ENCODE results near the gene SYNRG.
"Not testable (repeated sequence)": the region's sequence is repeated elsewhere in the genome, so short reads cannot be mapped to it uniquely, and the experiment has no call there.

The SYNRG gene

DNA sequence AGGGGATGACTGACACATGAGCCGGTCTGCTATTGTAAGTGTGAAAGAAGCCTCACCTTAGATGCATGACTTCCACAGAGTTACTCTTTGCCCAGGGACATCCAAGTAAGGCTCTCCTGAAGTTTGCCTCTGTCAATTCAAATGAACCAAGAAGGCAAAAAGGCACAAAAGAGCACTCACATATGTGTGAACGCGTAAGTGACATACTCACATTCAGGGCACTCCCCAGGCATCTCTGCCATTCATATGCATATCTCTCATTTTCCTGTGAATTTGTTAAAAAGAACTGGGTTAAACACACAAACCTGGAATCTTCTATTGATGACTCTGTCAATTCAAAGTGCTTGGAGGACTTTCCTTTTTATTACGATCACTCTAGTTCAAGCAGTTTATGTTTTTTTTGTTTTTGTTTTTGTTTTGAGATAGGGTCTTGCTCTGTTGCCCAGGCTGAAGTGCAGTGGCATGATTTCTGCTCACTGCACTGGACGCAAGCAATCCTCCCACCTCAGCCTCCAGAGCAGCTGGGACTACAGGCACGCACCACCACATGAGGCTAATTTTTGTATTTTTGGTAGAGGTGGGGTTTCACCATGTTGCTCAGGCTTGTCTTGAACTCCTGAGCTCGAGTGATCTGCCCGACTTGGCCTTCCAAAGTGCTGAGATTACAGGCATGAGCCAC, 70.1 kb downstream of the SYNRG start:
- no peak for DNase-seq (ENCODE audit: low read depth in 2 of 2)

DNA sequence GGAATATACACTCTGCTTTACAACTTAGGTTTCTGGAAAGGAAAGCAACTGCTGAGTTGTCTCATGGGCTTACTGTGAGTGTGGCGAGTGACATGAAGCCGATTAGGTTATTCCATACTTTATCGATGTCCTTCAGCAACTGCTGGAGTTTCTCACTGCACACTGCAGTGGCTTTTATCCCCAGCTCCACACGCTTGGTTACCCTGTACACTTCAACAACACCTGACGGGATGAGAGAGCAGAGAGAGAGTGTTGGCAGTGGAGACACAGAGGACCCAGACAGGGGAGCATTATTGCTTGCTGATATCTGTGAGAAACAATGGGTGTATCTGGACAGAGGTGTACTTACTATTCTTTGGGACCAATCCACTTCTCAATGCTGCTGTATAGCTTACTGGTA, 73.3 kb downstream of the SYNRG start:
- DNase-seq (ENCODE audit: low read depth in 2 of 2): no peak

DNA sequence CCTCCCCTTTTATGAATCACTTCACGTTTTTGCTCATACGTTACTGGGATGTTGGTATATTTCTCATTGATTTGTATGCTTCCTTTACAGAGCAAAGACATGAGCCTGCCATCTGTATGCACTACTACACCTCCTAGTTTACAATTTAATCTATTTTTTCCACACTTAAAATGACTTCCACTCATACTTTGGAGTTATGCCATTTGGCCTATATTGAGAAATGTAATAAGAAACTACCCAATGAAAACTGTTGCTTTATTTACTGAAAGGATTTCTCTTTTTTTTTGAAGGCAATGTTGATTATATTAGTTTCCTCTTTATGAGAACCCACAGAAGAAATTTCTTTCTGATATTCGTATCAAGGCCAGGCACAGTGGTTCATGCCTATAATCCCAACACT, 76.5 kb downstream of the SYNRG start:
- DNase-seq (ENCODE audit: low read depth in 2 of 2): no peak

DNA sequence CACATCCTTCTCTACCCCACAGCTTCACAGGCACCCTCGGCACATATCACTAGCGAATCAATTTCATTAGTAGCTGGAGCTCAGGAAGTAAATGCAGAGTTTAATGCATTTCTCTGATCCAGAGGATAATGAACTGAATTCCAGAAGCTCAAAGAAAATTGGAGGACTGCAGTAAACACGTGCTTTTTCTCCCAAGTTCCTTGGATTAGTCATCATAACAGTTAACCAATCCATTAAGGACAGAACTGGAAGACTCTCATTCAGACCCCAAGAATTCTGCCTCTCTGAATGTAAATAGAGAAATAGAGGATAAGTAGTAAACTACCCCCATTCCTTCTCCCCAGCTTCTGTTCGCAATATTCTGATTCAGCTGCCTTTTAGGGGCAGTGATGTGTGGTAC, 78.8 kb downstream of the SYNRG start:
- no peak for DNase-seq (ENCODE audit: low read depth in 2 of 2)

DNA sequence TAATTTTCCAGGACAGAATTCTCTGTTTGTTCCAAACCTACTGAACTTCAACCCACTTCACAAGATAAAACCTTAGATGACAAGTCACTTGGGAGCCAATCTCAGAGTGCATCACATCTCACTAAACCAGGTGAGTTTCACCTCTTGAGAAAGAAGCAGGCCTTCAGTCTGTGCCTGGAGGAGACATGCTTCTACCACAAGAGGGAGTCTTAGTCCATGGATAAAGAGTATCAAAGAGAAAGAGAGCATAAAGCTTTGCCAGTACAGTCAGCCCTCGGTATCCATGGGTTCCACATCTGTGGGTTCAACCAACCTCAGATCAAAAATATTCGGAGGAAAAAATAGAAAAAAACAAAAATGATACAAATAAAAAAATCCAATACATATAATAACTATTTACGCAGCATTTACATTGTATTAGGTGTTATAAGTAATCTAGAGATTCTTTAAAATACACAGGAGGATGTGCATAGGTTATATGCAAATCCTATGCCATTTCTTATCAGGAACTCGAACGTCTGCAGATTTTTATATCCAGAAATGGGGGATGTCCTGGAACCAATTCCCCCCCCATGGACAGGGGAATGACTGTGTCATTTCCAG, 81.9 kb downstream of the SYNRG start:
- no peak for DNase-seq (ENCODE audit: low read depth in 2 of 2)

DNA sequence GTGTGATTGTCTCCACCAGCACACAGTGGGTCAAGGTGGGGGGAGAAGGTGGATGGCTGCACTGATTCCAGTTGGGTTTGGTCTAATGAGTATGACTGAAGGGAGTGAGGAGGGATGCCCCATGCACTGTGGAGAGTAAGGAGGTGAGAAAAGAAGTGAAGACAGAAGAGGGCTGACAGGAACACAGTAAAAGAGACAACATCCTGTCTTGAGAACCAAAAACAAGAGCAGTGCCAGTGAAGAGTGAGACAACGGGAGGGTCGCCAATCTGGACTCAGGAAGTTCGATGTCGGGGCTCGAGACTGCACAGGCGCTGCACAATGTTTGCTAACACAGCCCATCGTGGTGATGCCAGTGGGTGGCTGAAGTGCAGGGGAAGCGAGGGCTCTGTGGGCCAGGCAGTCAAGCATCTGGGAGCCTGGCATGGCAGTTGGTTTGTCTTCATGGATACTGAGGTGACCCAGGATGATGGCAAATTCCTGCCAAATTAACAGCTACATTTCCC, 85.5 kb downstream of the SYNRG start:
- no peak for DNase-seq (ENCODE audit: low read depth in 2 of 2)

DNA sequence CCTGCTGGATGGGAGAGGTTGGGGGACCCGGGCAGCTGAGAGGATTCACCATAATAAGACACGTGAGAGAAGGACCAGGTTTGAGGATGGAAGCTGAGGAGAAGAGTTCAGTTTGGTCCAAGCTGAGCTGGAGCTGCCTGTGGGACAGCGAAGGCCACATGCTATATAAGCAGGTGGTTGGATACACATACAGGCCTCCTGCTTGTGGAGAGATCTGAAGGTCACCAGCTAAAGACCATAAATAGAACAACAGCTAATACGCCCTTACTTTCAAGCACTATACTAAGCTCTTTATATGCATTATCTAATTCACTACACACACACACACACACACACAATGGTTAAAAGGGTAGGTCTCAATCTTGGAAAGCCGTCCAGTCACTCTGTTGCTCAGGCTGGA, 87.4 kb downstream of the SYNRG start:
- DNase-seq (ENCODE audit: low read depth in 2 of 2): no peak

DNA sequence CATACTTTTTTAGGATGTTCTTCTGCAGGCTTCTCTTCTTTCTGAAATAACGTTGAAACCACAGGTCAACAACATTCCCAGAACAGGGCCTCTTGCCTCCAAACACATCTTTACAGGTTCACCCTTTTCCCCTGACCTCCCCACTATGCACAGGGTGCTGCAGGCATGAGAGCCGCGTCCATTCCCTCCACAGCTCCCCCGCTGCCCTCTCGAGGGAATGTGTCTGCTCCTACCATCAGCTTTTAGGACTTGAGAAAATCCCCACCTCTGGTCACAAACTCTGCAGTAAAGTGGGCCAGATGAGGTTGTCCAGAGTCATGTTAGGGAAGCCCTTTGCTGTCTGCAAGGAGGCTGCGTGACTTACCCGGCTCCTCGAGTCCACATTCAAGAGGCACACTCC, 89.0 kb downstream of the SYNRG start:
- DNase-seq (ENCODE audit: low read depth in 2 of 2): no peak

DNA sequence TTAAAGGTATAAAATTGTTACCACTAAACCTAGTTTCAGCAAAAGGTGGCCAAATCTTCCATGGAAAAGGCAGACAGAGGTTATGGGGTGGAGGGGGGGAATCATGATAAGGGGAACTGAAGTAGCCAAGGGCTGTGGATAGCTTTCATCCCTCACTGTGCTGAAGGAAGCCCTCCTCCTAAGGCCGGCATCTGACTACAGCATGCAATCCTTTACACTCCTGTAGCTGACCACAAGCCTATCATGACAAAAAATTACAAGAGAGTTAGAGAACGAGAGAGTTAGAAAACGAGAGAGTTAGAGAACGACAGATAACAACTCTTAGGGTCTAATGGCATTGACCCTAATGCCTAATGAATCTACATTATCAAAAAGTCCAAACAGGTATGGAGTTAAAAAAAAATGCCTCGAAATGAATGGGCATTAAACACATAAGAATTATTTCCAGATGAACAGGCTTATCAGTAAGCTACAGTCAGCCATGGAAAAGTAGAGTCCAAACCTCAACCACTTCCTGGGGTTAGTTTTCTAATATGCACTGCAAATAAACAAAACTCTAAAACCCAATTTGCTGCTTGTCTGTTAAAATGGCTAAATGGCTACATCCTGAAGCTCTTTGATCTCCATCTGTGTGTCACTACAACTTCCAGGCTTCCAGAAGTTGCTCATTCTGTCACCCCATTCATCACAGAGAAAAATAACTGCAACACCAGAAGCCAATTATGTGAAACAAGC, 89.8 kb downstream of the SYNRG start:
- no peak for DNase-seq (ENCODE audit: low read depth in 2 of 2)

DNA sequence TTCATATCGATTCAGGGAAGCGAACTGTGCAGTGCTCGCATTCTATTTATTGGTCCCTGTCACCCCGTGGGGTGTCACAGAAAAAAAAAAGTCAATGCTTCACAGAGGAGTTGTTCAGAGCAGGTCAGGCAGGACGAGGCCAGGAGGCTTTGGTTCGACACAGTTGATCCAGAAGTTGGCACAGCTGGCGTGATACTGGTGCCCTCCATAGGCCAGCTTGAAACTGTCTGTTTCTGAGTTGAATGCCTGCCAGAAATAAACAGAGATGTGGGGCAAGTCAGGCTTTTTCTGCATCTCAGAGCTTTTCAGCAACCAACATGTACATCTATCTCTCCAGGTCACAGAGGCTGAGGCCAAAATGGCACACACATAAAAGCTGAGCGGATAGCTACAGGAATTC, 90.4 kb downstream of the SYNRG start:
- no peak for DNase-seq (ENCODE audit: low read depth in 2 of 2)

DNA sequence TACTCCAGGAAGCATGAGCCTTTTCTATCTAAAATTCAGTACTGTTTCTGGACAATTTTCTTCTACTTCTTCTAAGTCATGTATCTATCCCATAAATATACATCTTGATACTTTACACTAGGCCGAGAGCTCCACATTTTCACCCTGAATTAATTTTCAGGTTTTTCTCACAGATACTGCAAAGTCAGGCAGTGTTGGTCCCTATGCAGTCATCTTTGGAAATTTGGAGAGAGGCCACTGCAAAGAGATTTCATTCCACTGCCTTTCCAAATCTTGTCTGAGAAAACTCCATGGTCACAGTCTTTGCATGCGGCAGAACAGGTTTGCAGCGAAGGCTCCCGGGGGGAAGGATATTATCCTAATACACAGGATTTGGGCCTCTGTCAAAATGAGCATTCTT, 91.3 kb downstream of the SYNRG start:
- no peak for DNase-seq (ENCODE audit: low read depth in 2 of 2)

DNA sequence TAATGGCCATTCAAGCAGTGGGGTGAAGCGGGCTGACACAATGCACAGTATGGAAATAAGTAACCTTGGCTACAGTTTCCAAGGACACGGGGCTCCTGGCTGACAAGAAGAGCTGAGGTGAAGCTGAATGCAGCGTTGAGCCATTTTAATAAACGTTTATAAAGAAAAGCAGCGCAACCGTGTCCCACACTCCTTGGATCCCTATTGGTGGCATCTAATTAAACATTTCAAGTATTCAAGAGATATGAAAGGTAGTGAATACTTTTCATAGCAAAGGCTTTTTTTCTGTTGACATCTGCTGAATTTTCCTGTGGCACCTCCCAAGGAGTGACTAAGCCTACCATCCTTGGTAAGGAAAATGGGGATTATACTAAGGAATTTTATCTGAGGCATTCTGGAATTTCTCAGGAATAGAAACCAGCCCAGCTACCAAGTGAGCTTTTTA, 93.1 kb downstream of the SYNRG start:
- no peak for DNase-seq (ENCODE audit: low read depth in 2 of 2)

DNA sequence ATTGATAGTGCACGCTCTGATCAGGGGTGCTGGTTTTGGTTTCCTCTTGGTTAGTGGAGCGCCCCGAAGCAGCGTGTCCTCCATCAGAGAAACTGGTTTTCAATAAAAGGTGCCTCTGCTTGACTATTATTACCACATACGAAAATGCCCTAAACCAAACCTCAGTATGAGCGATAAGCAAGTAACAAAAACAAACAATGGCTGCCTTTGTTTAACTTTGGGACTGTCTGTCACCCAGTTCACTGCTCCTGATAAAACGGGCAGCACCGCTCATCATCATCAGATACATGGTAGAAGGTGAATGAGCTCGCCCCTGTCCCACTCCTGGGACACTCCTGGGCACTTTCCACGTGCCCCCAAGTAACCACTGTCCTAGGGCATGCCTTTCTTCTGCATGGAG, 95.5 kb downstream of the SYNRG start:
- DNase-seq (ENCODE audit: low read depth in 2 of 2): no peak

DNA sequence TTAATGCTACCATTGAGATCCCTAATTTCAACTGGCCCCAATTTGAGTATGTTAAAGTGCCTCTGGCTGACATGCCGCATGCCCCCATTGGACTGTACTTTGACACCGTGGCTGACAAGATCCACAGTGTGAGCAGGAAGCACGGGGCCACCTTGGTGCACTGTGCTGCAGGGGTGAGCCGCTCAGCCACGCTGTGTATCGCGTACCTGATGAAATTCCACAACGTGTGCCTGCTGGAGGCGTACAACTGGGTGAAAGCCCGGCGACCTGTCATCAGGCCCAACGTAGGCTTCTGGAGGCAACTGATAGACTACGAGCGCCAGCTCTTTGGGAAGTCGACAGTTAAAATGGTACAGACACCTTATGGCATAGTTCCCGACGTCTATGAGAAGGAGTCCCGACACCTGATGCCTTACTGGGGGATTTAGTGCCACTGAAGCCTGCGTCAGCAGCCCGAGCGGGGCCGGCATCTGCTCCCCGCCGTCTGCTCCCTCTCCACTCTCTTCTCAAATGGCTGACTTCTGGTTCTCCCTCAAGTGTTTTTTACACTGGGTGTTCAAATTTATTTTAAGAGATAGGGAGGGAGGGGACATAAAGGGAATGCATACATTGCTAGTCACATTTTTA, 96.7 kb downstream of the SYNRG start:
- DNase-seq (ENCODE audit: low read depth in 2 of 2): no peak

DNA sequence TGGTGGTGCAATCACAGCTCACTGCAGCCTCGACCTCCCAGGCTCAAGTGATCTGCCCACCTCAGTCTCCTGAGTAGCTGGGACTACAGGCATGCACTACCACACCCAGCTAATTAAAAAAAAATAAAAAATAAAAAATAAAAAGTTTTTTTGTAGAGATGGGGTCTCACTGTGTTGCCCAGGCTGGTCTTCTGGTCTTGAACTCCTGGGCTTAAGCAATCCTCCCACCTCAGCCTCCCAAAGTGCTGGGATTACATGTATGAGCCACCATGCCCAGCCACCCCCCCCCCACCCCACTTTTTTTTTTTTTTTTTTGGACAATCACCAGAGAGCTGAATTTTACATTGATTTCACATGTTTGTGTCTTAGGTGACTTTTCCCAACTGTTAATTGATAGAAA, 97.6 kb downstream of the SYNRG start:
- not testable (repeated sequence) for DNase-seq (ENCODE audit: low read depth in 2 of 2)

DNA sequence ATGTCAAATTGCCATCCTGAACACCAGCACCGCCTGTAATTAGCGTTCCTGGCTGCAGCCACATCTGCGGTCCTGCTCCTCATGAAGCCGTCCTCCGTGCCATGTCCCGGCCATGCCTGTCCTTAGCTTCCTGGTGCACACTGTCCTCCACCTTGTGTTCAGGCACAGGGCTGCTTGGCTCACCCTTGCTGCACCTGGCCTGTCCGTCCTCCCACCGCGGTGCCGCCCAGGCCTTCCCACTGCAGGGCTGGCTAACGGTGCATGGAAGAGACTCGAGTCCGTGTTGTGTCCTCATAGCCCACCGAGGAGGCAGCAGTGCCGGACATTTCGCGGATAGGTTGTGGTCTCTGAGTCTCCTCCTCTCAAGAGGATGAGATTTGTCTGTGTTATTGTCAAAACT, 99.2 kb downstream of the SYNRG start:
- DNase-seq (ENCODE audit: low read depth in 2 of 2): no peak

DNA sequence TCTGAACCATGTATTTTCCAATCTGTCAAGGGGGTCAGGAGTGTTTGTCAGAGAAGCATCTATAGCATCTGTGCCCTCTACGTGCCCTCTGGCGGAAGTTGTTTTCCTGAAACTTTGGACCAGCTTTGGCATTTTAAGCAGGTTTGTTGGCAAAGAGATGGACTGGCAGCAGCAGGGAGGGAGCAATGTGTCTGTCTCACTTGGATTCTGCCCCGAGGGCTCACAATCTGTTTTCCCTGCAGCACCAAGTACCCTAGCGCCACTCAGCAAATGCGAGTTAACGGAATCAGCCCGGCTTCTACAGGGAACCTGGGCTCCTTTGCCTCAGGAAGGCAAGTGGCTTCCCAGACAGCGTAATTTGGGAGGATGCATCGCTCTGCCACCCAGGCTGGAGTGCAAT, 102.1 kb downstream of the SYNRG start:
- DNase-seq (ENCODE audit: low read depth in 2 of 2): no peak

DNA sequence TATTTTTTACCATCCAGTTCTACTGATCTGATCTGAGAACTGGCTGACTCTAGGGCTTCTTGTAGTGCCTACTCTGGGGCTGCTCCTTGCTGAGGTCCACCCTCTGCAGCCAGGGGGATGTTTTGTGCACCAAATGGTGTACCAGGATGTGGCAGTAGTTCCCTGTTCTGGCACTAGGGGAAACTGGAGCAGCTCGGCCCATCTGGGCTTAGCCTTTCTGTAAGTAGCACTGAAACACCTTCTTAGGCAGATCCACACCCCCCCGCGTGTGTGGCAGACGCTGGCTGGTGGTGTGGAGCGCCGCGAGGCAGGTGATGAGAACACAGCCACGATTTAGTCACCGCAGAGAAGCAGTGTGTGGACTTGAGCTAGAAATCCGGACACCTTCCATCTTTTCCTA, 102.5 kb downstream of the SYNRG start:
- no peak for DNase-seq (ENCODE audit: low read depth in 2 of 2)

DNA sequence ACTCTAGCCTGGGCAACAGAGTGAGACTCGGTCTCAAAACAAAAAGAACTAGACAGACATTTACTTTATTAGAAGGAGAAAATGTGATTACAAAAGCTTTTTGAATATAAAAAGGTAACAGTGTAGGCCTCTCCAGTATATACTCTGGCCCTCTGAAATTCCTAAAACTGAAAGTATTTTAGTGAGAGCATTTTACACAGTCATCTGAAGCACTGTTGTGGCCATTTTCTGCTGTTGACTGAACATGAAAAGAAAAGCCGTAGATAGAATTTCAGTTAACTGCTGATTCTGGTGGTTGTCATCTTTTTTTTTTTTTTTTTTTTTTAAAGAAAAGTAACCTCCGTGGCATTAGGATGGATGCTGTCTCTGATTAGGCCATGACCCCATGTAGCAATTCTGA, 103.9 kb downstream of the SYNRG start:
- no peak for DNase-seq (ENCODE audit: low read depth in 2 of 2)

DNA sequence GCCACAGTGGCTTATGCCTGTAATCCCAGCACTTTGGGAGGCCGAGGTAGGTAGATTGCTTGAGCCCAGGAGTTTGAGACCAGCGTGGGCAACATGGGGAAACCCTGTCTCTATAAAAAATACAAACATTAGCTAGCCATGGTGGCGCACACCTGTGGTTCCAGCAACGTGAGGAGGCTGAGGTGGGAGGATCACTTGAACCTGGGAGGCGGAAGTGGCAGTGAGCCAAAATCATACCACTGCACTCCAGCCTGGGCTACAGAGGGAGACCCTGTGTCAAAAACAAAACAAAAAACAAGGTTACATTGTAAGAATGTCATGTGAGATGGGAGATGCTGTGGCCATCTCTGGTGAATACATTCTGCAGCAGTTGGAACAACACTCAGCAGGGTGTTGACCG, 106.1 kb downstream of the SYNRG start:
- DNase-seq (ENCODE audit: low read depth in 2 of 2): no peak

DNA sequence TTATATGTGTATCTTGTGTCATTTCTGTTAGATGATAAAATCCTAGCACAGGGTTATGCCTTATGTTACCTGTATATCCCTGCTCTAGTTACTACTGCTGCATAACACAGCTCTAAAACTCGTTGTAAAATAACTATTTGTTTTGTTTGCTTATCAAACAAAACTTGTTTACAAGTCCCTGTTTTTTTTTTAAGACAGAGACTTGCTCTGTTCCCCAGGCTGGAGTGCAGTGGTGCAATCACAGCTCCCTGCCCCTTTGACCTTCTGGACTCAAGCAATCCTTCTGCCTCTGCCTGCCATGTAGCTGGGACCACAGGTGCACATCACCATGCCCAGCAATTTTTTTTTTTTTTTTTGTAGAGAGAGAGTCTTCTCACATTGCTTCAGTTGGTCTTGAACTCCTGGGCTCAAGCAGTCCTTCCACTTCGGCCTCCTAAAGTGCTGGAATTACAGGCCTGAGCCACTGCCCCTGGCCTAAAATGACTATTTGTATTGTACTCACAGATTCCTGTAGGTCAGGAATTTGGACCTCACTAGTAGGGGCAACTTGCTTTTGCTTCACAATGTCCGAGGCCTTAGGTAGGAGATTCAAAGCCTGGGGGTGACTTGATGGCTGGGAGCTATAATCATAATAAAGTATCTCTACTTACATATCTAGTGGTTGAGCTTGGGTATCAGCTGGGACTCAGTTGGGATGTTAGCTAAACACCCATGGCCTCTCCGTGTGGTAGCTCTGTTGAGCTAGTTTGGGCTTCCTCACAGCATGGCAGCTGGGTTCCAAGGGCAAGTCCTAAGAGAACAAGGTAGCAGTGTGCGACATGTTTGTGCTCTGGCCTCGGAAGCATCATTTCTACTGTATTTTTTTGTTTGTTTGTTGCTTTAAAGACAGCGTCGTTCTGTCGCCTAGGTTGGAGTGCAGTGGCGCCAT, 106.9 kb downstream of the SYNRG start:
- no peak for DNase-seq (ENCODE audit: low read depth in 2 of 2)

DNA sequence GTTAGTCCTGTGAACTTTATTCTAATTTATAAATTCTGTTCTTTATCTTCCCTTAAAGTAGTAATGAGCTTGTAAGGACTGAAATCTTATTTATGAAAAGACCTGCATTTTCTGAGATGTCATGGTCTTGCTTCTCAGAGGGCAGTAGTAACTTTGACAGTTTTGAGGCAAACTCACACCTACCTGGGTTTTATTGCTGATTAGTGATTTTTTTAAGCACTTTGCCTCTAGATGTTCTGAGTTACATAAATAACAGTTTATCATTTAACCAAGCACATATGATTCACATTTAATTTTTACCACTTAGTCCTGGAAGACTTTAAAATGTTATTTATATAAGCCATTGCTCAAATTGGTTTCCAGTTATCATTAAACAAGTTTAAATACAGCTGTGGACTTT, 108.8 kb downstream of the SYNRG start:
- DNase-seq (ENCODE audit: low read depth in 2 of 2): no peak

All from stimulated activated CD4-positive, alpha-beta T cell treated with anti-CD3 and anti-CD28 coated beads, Interleukin-4, amount 100 ng/mL, for 48 hours (primary cell).